WTC11 (cell line): ENCODE data around the gene POLDIP2. TPM values are rescaled to one million over a fixed set of nuclear protein-coding genes. Genes with fewer than 3 reads are reported as not detected.

ENCODE experiments used
- CBFB ChIP-seq: sonication (generic); formaldehyde crosslinking; IDR thresholded peaks from 2 replicates; pipeline ENCODE4 v1.8.1; 2022; ENCODE audit warnings: mild to moderate bottlenecking, low read depth, missing genetic modification reagents
- ESRRA ChIP-seq: sonication (generic); formaldehyde crosslinking; IDR thresholded peaks from 2 replicates; pipeline ENCODE4 v1.8.1; 2022; ENCODE audit warnings: mild to moderate bottlenecking, missing genetic modification reagents, borderline replicate concordance
- NFE2L1 ChIP-seq: sonication (generic); formaldehyde crosslinking; IDR thresholded peaks from 2 replicates; pipeline ENCODE4 v1.8.1; 2023; ENCODE audit warnings: missing genetic modification reagents
- NR1H2 ChIP-seq: sonication (generic); formaldehyde crosslinking; IDR thresholded peaks from 2 replicates; pipeline ENCODE4 v1.9.0; 2021; ENCODE audit warnings: mild to moderate bottlenecking, moderate library complexity, missing genetic modification reagents
- ZNF138 ChIP-seq: sonication (generic); formaldehyde crosslinking; conservative IDR thresholded peaks from 2 replicates; pipeline ENCODE4 v1.8.1; 2022; ENCODE audit warnings: mild to moderate bottlenecking, moderate library complexity, missing genetic modification reagents
- total RNA-seq: library from RNA; stranded (reverse); gene quantifications from 3 replicates; pipeline ENCODE4 v1.2.3, GENCODE V29; 2021
- TF ChIP-seq, protein P1 (sequence below): sonication (generic); formaldehyde crosslinking; IDR thresholded peaks from 2 replicates; pipeline ENCODE4 v1.8.1; 2023; ENCODE audit warnings: mild to moderate bottlenecking, missing genetic modification reagents, borderline replicate concordance
- TF ChIP-seq, protein P2 (sequence below): sonication (generic); formaldehyde crosslinking; IDR thresholded peaks from 2 replicates; pipeline ENCODE4 v1.8.0; 2022; ENCODE audit warnings: mild to moderate bottlenecking, missing genetic modification reagents
- TF ChIP-seq, protein P3 (sequence below): sonication (generic); formaldehyde crosslinking; IDR thresholded peaks from 2 replicates; pipeline ENCODE4 v1.8.0; 2022; ENCODE audit warnings: mild to moderate bottlenecking, missing genetic modification reagents
- TF ChIP-seq, protein P4 (sequence below): sonication (generic); formaldehyde crosslinking; IDR thresholded peaks from 2 replicates; pipeline ENCODE4 v1.8.0; 2022; ENCODE audit warnings: missing genetic modification reagents
- TF ChIP-seq, protein P5 (sequence below): fragments of 200-600 bp; IDR thresholded peaks from 2 replicates; pipeline ENCODE4 v1.8.0; 2022; ENCODE audit warnings: antibody characterized with exemption
- TF ChIP-seq, protein P6 (sequence below): sonication (generic); formaldehyde crosslinking; IDR thresholded peaks from 2 replicates; pipeline ENCODE4 v1.8.1; 2022; ENCODE audit warnings: mild to moderate bottlenecking, moderate library complexity, missing genetic modification reagents
- TF ChIP-seq, protein P7 (sequence below): sonication (generic); formaldehyde crosslinking; IDR thresholded peaks from 2 replicates; pipeline ENCODE4 v1.8.1; 2022; ENCODE audit warnings: missing genetic modification reagents, borderline replicate concordance
- TF ChIP-seq, protein P8 (sequence below): fragments of 250-450 bp; sonication (Bioruptor Pico); IDR thresholded peaks from 2 replicates; pipeline ENCODE4 v2.1.2; 2022; ENCODE audit warnings: mild to moderate bottlenecking, moderate library complexity
- TF ChIP-seq, protein P9 (sequence below): sonication (generic); formaldehyde crosslinking; IDR thresholded peaks from 2 replicates; pipeline ENCODE4 v1.8.0; 2023; ENCODE audit warnings: mild to moderate bottlenecking, missing genetic modification reagents
- TF ChIP-seq, protein P10 (sequence below): fragments of 250-450 bp; sonication (Bioruptor Pico); IDR thresholded peaks from 2 replicates; pipeline ENCODE4 v1.9.0; 2021; ENCODE audit warnings: mild to moderate bottlenecking
- TF ChIP-seq, protein P11 (sequence below): sonication (generic); formaldehyde crosslinking; IDR thresholded peaks from 2 replicates; pipeline ENCODE4 v1.8.1; 2023; ENCODE audit warnings: mild to moderate bottlenecking, missing genetic modification reagents

Gene POLDIP2
- total RNA-seq, 1 experiment from 2014 or later, result 85.4 TPM

DNA sequence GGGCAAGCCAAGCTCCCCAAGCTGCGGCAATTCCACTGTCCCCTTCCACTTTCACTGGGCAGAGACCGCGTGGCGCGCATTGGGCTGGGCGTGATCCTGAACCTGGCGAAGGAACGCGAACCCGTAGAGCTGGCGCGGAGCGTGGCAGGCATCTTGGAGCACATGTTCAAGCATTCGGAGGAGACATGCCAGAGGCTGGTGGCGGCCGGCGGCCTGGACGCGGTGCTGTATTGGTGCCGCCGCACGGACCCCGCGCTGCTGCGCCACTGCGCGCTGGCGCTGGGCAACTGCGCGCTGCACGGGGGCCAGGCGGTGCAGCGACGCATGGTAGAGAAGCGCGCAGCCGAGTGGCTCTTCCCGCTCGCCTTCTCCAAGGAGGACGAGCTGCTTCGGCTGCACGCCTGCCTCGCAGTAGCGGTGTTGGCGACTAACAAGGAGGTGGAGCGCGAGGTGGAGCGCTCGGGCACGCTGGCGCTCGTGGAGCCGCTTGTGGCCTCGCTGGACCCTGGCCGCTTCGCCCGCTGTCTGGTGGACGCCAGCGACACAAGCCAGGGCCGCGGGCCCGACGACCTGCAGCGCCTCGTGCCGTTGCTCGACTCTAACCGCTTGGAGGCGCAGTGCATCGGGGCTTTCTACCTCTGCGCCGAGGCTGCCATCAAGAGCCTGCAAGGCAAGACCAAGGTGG, 24.0 kb upstream of the POLDIP2 start (continued):
- TF ChIP-seq, protein P1, sequence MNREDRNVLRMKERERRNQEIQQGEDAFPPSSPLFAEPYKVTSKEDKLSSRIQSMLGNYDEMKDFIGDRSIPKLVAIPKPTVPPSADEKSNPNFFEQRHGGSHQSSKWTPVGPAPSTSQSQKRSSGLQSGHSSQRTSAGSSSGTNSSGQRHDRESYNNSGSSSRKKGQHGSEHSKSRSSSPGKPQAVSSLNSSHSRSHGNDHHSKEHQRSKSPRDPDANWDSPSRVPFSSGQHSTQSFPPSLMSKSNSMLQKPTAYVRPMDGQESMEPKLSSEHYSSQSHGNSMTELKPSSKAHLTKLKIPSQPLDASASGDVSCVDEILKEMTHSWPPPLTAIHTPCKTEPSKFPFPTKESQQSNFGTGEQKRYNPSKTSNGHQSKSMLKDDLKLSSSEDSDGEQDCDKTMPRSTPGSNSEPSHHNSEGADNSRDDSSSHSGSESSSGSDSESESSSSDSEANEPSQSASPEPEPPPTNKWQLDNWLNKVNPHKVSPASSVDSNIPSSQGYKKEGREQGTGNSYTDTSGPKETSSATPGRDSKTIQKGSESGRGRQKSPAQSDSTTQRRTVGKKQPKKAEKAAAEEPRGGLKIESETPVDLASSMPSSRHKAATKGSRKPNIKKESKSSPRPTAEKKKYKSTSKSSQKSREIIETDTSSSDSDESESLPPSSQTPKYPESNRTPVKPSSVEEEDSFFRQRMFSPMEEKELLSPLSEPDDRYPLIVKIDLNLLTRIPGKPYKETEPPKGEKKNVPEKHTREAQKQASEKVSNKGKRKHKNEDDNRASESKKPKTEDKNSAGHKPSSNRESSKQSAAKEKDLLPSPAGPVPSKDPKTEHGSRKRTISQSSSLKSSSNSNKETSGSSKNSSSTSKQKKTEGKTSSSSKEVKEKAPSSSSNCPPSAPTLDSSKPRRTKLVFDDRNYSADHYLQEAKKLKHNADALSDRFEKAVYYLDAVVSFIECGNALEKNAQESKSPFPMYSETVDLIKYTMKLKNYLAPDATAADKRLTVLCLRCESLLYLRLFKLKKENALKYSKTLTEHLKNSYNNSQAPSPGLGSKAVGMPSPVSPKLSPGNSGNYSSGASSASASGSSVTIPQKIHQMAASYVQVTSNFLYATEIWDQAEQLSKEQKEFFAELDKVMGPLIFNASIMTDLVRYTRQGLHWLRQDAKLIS, result no peak
- TF ChIP-seq, protein P2, sequence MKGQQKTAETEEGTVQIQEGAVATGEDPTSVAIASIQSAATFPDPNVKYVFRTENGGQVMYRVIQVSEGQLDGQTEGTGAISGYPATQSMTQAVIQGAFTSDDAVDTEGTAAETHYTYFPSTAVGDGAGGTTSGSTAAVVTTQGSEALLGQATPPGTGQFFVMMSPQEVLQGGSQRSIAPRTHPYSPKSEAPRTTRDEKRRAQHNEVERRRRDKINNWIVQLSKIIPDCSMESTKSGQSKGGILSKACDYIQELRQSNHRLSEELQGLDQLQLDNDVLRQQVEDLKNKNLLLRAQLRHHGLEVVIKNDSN (CRISPR knock-in tag), result no peak; the same call in 1 of the 2 replicates
- TF ChIP-seq, protein P3, sequence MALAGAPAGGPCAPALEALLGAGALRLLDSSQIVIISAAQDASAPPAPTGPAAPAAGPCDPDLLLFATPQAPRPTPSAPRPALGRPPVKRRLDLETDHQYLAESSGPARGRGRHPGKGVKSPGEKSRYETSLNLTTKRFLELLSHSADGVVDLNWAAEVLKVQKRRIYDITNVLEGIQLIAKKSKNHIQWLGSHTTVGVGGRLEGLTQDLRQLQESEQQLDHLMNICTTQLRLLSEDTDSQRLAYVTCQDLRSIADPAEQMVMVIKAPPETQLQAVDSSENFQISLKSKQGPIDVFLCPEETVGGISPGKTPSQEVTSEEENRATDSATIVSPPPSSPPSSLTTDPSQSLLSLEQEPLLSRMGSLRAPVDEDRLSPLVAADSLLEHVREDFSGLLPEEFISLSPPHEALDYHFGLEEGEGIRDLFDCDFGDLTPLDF (CRISPR knock-in tag), result peak; percentile 88; the same call in 1 of the 2 replicates
- TF ChIP-seq, protein P4, sequence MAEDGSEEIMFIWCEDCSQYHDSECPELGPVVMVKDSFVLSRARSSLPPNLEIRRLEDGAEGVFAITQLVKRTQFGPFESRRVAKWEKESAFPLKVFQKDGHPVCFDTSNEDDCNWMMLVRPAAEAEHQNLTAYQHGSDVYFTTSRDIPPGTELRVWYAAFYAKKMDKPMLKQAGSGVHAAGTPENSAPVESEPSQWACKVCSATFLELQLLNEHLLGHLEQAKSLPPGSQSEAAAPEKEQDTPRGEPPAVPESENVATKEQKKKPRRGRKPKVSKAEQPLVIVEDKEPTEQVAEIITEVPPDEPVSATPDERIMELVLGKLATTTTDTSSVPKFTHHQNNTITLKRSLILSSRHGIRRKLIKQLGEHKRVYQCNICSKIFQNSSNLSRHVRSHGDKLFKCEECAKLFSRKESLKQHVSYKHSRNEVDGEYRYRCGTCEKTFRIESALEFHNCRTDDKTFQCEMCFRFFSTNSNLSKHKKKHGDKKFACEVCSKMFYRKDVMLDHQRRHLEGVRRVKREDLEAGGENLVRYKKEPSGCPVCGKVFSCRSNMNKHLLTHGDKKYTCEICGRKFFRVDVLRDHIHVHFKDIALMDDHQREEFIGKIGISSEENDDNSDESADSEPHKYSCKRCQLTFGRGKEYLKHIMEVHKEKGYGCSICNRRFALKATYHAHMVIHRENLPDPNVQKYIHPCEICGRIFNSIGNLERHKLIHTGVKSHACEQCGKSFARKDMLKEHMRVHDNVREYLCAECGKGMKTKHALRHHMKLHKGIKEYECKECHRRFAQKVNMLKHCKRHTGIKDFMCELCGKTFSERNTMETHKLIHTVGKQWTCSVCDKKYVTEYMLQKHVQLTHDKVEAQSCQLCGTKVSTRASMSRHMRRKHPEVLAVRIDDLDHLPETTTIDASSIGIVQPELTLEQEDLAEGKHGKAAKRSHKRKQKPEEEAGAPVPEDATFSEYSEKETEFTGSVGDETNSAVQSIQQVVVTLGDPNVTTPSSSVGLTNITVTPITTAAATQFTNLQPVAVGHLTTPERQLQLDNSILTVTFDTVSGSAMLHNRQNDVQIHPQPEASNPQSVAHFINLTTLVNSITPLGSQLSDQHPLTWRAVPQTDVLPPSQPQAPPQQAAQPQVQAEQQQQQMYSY (CRISPR knock-in tag), result no peak
- TF ChIP-seq NFE2L1 (CRISPR knock-in tag) (0 out of 2 replicates have a peak, but pooled peaks have one; percentile 52), ESRRA (CRISPR knock-in tag) (0 out of 2 replicates have a peak, but pooled peaks have one; percentile 24), NR1H2 (CRISPR knock-in tag) (no peak), ZNF138 (peak; percentile 28; the same call in 1 of the 2 replicates), CBFB (CRISPR knock-in tag) (no peak)
- TF ChIP-seq, protein P5, sequence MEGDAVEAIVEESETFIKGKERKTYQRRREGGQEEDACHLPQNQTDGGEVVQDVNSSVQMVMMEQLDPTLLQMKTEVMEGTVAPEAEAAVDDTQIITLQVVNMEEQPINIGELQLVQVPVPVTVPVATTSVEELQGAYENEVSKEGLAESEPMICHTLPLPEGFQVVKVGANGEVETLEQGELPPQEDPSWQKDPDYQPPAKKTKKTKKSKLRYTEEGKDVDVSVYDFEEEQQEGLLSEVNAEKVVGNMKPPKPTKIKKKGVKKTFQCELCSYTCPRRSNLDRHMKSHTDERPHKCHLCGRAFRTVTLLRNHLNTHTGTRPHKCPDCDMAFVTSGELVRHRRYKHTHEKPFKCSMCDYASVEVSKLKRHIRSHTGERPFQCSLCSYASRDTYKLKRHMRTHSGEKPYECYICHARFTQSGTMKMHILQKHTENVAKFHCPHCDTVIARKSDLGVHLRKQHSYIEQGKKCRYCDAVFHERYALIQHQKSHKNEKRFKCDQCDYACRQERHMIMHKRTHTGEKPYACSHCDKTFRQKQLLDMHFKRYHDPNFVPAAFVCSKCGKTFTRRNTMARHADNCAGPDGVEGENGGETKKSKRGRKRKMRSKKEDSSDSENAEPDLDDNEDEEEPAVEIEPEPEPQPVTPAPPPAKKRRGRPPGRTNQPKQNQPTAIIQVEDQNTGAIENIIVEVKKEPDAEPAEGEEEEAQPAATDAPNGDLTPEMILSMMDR, result peak; percentile 49; the same call in 1 of the 2 replicates
- TF ChIP-seq, protein P6, sequence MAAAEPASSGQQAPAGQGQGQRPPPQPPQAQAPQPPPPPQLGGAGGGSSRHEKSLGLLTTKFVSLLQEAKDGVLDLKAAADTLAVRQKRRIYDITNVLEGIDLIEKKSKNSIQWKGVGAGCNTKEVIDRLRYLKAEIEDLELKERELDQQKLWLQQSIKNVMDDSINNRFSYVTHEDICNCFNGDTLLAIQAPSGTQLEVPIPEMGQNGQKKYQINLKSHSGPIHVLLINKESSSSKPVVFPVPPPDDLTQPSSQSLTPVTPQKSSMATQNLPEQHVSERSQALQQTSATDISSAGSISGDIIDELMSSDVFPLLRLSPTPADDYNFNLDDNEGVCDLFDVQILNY (CRISPR knock-in tag), result peak; percentile 58; the same call in 1 of the 2 replicates
- TF ChIP-seq, protein P7, sequence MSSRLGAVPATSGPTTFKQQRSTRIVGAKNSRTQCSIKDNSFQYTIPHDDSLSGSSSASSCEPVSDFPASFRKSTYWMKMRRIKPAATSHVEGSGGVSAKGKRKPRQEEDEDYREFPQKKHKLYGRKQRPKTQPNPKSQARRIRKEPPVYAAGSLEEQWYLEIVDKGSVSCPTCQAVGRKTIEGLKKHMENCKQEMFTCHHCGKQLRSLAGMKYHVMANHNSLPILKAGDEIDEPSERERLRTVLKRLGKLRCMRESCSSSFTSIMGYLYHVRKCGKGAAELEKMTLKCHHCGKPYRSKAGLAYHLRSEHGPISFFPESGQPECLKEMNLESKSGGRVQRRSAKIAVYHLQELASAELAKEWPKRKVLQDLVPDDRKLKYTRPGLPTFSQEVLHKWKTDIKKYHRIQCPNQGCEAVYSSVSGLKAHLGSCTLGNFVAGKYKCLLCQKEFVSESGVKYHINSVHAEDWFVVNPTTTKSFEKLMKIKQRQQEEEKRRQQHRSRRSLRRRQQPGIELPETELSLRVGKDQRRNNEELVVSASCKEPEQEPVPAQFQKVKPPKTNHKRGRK, result no peak
- TF ChIP-seq, protein P8, sequence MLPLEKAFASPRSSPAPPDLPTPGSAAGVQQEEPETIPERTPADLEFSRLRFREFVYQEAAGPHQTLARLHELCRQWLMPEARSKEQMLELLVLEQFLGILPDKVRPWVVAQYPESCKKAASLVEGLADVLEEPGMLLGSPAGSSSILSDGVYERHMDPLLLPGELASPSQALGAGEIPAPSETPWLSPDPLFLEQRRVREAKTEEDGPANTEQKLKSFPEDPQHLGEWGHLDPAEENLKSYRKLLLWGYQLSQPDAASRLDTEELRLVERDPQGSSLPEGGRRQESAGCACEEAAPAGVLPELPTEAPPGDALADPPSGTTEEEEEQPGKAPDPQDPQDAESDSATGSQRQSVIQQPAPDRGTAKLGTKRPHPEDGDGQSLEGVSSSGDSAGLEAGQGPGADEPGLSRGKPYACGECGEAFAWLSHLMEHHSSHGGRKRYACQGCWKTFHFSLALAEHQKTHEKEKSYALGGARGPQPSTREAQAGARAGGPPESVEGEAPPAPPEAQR, result no peak
- TF ChIP-seq, protein P9, sequence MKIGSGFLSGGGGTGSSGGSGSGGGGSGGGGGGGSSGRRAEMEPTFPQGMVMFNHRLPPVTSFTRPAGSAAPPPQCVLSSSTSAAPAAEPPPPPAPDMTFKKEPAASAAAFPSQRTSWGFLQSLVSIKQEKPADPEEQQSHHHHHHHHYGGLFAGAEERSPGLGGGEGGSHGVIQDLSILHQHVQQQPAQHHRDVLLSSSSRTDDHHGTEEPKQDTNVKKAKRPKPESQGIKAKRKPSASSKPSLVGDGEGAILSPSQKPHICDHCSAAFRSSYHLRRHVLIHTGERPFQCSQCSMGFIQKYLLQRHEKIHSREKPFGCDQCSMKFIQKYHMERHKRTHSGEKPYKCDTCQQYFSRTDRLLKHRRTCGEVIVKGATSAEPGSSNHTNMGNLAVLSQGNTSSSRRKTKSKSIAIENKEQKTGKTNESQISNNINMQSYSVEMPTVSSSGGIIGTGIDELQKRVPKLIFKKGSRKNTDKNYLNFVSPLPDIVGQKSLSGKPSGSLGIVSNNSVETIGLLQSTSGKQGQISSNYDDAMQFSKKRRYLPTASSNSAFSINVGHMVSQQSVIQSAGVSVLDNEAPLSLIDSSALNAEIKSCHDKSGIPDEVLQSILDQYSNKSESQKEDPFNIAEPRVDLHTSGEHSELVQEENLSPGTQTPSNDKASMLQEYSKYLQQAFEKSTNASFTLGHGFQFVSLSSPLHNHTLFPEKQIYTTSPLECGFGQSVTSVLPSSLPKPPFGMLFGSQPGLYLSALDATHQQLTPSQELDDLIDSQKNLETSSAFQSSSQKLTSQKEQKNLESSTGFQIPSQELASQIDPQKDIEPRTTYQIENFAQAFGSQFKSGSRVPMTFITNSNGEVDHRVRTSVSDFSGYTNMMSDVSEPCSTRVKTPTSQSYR (CRISPR knock-in tag), result peak; percentile 12; the same call in 1 of the 2 replicates
- TF ChIP-seq, protein P10, sequence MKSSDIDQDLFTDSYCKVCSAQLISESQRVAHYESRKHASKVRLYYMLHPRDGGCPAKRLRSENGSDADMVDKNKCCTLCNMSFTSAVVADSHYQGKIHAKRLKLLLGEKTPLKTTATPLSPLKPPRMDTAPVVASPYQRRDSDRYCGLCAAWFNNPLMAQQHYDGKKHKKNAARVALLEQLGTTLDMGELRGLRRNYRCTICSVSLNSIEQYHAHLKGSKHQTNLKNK, result no peak
- TF ChIP-seq, protein P11, sequence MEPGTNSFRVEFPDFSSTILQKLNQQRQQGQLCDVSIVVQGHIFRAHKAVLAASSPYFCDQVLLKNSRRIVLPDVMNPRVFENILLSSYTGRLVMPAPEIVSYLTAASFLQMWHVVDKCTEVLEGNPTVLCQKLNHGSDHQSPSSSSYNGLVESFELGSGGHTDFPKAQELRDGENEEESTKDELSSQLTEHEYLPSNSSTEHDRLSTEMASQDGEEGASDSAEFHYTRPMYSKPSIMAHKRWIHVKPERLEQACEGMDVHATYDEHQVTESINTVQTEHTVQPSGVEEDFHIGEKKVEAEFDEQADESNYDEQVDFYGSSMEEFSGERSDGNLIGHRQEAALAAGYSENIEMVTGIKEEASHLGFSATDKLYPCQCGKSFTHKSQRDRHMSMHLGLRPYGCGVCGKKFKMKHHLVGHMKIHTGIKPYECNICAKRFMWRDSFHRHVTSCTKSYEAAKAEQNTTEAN (CRISPR knock-in tag), result peak; percentile 30; the same call in 1 of the 2 replicates
